ENCODE results near the gene EIF4E2.

DNA sequence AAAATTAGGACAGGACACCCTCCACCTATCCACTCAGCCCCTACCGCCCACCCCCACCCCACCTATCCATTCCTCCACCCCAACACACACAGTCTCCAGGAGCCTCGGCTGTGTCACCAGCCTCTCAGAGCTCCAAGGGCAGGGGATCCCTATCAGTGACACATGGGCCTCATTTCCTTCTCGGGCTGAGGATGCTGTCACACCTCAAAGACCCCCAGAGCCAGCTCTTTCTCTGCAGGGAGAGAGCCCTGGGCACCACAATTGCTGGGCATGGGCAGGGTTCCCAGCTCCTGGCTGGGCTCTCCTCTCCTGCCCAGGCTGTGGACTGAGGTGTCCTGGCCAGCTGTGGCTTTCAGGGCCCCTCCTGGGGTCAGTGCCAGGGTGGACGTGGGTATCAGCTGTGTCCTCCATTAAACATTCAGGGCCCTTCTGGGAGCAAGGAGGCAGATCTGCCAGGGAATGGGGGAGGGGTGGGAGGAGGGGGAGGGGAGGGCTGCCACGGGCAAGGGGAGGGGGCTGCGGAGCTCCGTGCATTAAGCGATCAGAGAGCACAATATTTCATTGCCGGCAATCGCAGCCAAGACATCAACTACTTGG is 48.6 kb upstream of the EIF4E2 start:
- TF ChIP-seq, protein P1, sequence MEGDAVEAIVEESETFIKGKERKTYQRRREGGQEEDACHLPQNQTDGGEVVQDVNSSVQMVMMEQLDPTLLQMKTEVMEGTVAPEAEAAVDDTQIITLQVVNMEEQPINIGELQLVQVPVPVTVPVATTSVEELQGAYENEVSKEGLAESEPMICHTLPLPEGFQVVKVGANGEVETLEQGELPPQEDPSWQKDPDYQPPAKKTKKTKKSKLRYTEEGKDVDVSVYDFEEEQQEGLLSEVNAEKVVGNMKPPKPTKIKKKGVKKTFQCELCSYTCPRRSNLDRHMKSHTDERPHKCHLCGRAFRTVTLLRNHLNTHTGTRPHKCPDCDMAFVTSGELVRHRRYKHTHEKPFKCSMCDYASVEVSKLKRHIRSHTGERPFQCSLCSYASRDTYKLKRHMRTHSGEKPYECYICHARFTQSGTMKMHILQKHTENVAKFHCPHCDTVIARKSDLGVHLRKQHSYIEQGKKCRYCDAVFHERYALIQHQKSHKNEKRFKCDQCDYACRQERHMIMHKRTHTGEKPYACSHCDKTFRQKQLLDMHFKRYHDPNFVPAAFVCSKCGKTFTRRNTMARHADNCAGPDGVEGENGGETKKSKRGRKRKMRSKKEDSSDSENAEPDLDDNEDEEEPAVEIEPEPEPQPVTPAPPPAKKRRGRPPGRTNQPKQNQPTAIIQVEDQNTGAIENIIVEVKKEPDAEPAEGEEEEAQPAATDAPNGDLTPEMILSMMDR (IDR thresholded peaks at IDR 0.05; ENCODE audit: low read depth, low read length) = no peak
- TF ChIP-seq POLR2A (IDR thresholded peaks at IDR 0.05; ENCODE audit: extremely low read depth, insufficient read length) (no peak), MYC (IDR thresholded peaks at IDR 0.05; ENCODE audit: low read depth, low read length) (no peak)
- TF ChIP-seq, protein P2, sequence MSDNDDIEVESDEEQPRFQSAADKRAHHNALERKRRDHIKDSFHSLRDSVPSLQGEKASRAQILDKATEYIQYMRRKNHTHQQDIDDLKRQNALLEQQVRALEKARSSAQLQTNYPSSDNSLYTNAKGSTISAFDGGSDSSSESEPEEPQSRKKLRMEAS (IDR thresholded peaks at IDR 0.05; ENCODE audit: low read depth, low read length) = no peak

Measured in NB4 (cell line).